Natural killer cell (primary cell): ENCODE data around the gene CREM. TPM values are rescaled to one million over a fixed set of nuclear protein-coding genes. Genes with fewer than 3 reads are reported as not detected.

ENCODE experiments used
- ATAC-seq, 3 donors: fragments of 150-1000 bp in 2 of 3; fragments of 200-7000 bp in 1 of 3; cut with Tn5 transposase; 1 replicate in 1 of 3; 2 replicates in 2 of 3; pipeline ENCODE4 v1.10.0; 2021; ENCODE audit warnings: mild to moderate bottlenecking in 2 of 3, moderate library complexity in 2 of 3
- DNase-seq, 2 donors: peaks; one replicate each; pipeline versions ENCODE4 v3.0.0 to v3.0.0-alpha.2; 2013 to 2021; ENCODE audit warnings: mixed read lengths in 1 of 2
- H3K27ac ChIP-seq: one replicate; pipeline ENCODE4 v1.5.1; 2013; ENCODE audit warnings: mild to moderate bottlenecking, low read length
- H3K27me3 ChIP-seq: one replicate; pipeline ENCODE4 v1.6.1; 2013; ENCODE audit warnings: low read length; ENCODE audit not compliant: control insufficient read depth, insufficient read depth
- H3K36me3 ChIP-seq: one replicate; pipeline ENCODE4 v1.6.1; 2013; ENCODE audit warnings: low read length; ENCODE audit not compliant: control insufficient read depth, insufficient read depth
- H3K4me1 ChIP-seq: one replicate; pipeline ENCODE4 v1.6.1; 2013; ENCODE audit warnings: low read length; ENCODE audit not compliant: control insufficient read depth, insufficient read depth
- H3K4me3 ChIP-seq: one replicate; pipeline ENCODE4 v1.5.1; 2013; ENCODE audit warnings: low read length
- H3K9me3 ChIP-seq: one replicate; pipeline ENCODE4 v1.6.1; 2013; ENCODE audit warnings: low read length; ENCODE audit not compliant: control insufficient read depth, insufficient read depth
- H3K27ac Mint-ChIP-seq, 2 donors: one replicate each; pipeline ENCODE4 v1.8.0; 2022; ENCODE audit warnings: mild to moderate bottlenecking in 2 of 2, mixed read lengths in 2 of 2, moderate library complexity in 1 of 2
- H3K27me3 Mint-ChIP-seq, 2 donors: one replicate each; pipeline ENCODE4 v1.8.0; 2022; ENCODE audit warnings: low read depth in 2 of 2, mixed read lengths in 2 of 2
- H3K36me3 Mint-ChIP-seq: one replicate; pipeline ENCODE4 v1.8.0; 2022; ENCODE audit warnings: mixed read lengths
- H3K4me1 Mint-ChIP-seq, 2 donors: one replicate each; pipeline ENCODE4 v1.8.0; 2022; ENCODE audit warnings: mixed read lengths in 2 of 2
- H3K4me3 Mint-ChIP-seq: one replicate; pipeline ENCODE4 v1.8.0; 2022; ENCODE audit warnings: mild to moderate bottlenecking, moderate library complexity, mixed read lengths
- H3K9me3 Mint-ChIP-seq, 2 donors: one replicate each; pipeline ENCODE4 v1.8.0; 2022; ENCODE audit warnings: mixed read lengths in 2 of 2
- CTCF ChIP-seq: fragments of 200-600 bp; IDR thresholded peaks from one replicate; pipeline ENCODE4 v1.8.0; 2022; ENCODE audit warnings: antibody characterized with exemption
- WGBS: methylation state at CpG from one replicate; pipeline ENCODE4 v1.1.7; 2013; ENCODE audit warnings: missing lambda C conversion rate; ENCODE audit not compliant: insufficient coverage; 5-methylcytosine and 5-hydroxymethylcytosine counted together
- intact Hi-C: fragments of 100-400 bp; cut with micrococcal nuclease; formaldehyde crosslinking; loops from one replicate; pipeline ENCODE4 v1.14.2; 2022
- total RNA-seq, 4 donors: library from RNA; stranded (reverse); fragments of 120-200 nt in 1 of 4; gene quantifications; one replicate each; pipeline versions ENCODE4 v1.2.3 to v1.2.4, GENCODE V29; 2013 to 2022

Gene CREM
- total RNA-seq, 3 donors from 2014 or later (not counting 1 experiment from before 2014, with no cell fraction given), result 48.0 to 64.3 (median 54.6) TPM

DNA sequence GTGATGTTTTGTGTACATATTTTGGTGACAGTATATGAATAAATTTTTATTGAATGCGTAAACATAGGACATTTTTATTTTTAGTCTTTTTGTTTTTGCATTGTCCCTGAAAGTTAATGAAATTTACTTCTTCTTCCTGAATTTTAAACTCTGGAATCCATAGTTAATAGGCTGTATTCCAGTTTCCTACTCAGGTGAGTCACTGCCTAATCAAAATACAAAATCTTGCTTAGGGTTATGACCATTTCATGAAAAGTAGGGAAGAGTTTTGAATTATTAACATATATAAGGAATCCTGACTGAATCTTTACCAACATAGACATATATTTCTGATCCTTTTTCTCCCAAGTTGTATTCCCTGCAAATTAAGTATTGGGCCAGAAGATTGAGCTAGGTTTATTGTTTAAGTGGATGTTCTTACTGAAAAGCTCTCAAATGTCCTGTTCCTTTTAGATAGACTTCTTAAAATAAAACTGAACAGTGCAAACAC, 2.6 kb downstream of the CREM start:
- Mint-ChIP-seq H3K27me3 (no peaks in the 10 kb centered on the region), H3K9me3 (no peaks in the 10 kb centered on the region), H3K36me3 (no peaks in the 10 kb centered on the region), H3K27ac (peak overlapping the region; percentile 97 to 98), H3K4me3 (peak overlapping the region; percentile 93), H3K4me1 (peaks cover 39% of the 10 kb centered on the region in 2 donors)
- no CpG with 5 or more reads among the region's 1 CpG for WGBS
- Histone ChIP-seq H3K27ac (no peak overlapping the region), H3K36me3 (no peaks in the 10 kb centered on the region), H3K27me3 (no peaks in the 10 kb centered on the region), H3K4me3 (no peak overlapping the region), H3K9me3 (no peaks in the 10 kb centered on the region), H3K4me1 (peaks cover 29% of the 10 kb centered on the region)
- intact Hi-C loops, result loop anchor here (2.0 to 10.0 kb wide), 2 partner anchors 20 to 516 kb away; partner anchors contain the start of gene FZD8
- TF ChIP-seq CTCF, result no peak
- no peak for DNase-seq
- no peak for ATAC-seq

- Mint-ChIP-seq H3K4me3 (peak overlapping the region; percentile 57), H3K27ac (peak overlapping the region; percentile 89 to 93), H3K27me3 (no peaks in the 10 kb centered on the region), H3K4me1 (peaks cover 42 to 43% of the 10 kb centered on the region in 2 donors), H3K36me3 (no peaks in the 10 kb centered on the region), H3K9me3 (no peaks in the 10 kb centered on the region)
- Histone ChIP-seq H3K27me3 (no peaks in the 10 kb centered on the region), H3K36me3 (no peaks in the 10 kb centered on the region), H3K4me3 (no peak overlapping the region), H3K9me3 (no peaks in the 10 kb centered on the region), H3K27ac (no peak overlapping the region), H3K4me1 (peaks cover 30% of the 10 kb centered on the region)
- intact Hi-C loops, result no loop called here
- DNase-seq, result no peak
- WGBS, result 48% methylated on average over 2 of the region's 4 CpGs
- no peak for ATAC-seq
- no peak for TF ChIP-seq CTCF
Observed at GRCh38 chr10:35130663-35131062, 4.0 kb downstream of the CREM start.

- Histone ChIP-seq H3K4me1 (peaks cover 32% of the 10 kb centered on the region), H3K27me3 (no peaks in the 10 kb centered on the region), H3K27ac (peak overlapping the region; percentile 84), H3K4me3 (no peak overlapping the region), H3K36me3 (no peaks in the 10 kb centered on the region), H3K9me3 (no peaks in the 10 kb centered on the region)
- TF ChIP-seq CTCF, result no peak
- no peaks in the 10 kb centered on the region for H3K27me3 Mint-ChIP-seq
- peak overlapping the region; percentile 89 to 93 for H3K27ac Mint-ChIP-seq
- H3K36me3 Mint-ChIP-seq, result no peaks in the 10 kb centered on the region
- H3K4me3 Mint-ChIP-seq, result peak overlapping the region; percentile 69
- H3K4me1 Mint-ChIP-seq, result peaks cover 39 to 47% of the 10 kb centered on the region in 2 donors
- intact Hi-C loops, result loop anchor here (1.0 kb wide), 2 partner anchors 17 to 63 kb away; no protein-coding TSS in a partner anchor
- no peaks in the 10 kb centered on the region for H3K9me3 Mint-ChIP-seq
- whole genome bisulfite sequencing, result 89% methylated on average over 2 of the region's 2 CpGs
- ATAC-seq (no peak), DNase-seq (no peak)
Observed at GRCh38 chr10:35132727-35133126, 6.1 kb downstream of the CREM start.

DNA sequence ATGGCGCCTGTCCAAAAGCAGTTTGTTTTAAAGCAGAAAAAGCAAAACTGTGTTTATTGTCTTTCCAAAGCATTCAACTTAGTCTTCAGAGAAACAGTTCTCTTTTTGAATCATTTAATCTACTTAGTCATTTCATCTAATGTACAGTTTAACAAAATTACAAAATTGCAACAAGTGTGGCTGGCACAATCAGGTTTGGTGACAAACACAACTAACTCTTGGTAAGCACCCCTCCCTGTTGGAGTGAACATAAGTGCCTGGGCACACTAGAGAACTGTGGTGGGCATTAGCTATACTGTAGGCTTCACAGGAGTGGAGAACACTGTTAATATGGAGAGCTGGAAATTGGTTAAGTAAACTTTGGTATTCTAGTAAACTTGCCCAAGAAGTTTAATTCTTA, 6.9 kb downstream of the CREM start:
- Histone ChIP-seq H3K4me1 (peaks cover 24% of the 10 kb centered on the region), H3K27me3 (no peaks in the 10 kb centered on the region), H3K4me3 (no peak overlapping the region), H3K27ac (no peak overlapping the region), H3K36me3 (no peaks in the 10 kb centered on the region), H3K9me3 (no peaks in the 10 kb centered on the region)
- no peaks in the 10 kb centered on the region for H3K27me3 Mint-ChIP-seq
- ATAC-seq (no peak), DNase-seq (no peak)
- H3K4me1 Mint-ChIP-seq, result peaks cover 32 to 40% of the 10 kb centered on the region in 2 donors
- H3K36me3 Mint-ChIP-seq, result no peaks in the 10 kb centered on the region
- H3K9me3 Mint-ChIP-seq, result no peaks in the 10 kb centered on the region
- 41% methylated on average over 1 of the region's 1 CpG for whole genome bisulfite sequencing
- intact Hi-C loops, result no loop called here
- H3K4me3 Mint-ChIP-seq, result peak overlapping the region; percentile 9
- H3K27ac Mint-ChIP-seq, result peak overlapping the region; percentile 89 to 93
- TF ChIP-seq CTCF, result no peak
